SHP77 treated with DMSO at 0.1 percent for 48 hours (cell line): ENCODE measurements around the gene ISG15.
"Not testable (repeated sequence)": the region's sequence is repeated elsewhere in the genome, so short reads cannot be mapped to it uniquely, and the experiment has no call there.

Experiments used
- DNase-seq: peaks from one replicate; lab custom pipeline; 2025; lab: John Stamatoyannopoulos, UW

ISG15 gene

GRCh38 chr1:975365-975764 lies 37.9 kb upstream of the ISG15 start:
- no peak for DNase-seq

- DNase-seq, result peak; percentile 30
These were observed 37.2 kb upstream of the ISG15 start for GRCh38 chr1:975896-976683.

DNA sequence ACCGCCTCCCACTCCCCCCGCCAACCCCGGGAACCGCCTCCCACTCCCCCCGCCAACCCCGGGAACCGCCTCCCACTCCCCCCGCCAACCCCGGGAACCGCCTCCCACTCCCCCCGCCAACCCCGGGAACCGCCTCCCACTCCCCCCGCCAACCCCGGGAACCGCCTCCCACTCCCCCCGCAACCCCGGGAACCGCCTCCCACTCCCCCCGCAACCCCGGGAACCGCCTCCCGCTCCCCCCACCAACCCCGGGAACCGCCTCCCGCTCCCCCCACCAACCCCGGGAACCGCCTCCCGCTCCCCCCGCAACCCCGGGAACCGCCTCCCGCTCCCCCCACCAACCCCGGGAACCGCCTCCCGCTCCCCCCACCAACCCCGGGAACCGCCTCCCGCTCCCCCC lies 36.5 kb upstream of the ISG15 start:
- DNase-seq, result not testable (repeated sequence)

DNA sequence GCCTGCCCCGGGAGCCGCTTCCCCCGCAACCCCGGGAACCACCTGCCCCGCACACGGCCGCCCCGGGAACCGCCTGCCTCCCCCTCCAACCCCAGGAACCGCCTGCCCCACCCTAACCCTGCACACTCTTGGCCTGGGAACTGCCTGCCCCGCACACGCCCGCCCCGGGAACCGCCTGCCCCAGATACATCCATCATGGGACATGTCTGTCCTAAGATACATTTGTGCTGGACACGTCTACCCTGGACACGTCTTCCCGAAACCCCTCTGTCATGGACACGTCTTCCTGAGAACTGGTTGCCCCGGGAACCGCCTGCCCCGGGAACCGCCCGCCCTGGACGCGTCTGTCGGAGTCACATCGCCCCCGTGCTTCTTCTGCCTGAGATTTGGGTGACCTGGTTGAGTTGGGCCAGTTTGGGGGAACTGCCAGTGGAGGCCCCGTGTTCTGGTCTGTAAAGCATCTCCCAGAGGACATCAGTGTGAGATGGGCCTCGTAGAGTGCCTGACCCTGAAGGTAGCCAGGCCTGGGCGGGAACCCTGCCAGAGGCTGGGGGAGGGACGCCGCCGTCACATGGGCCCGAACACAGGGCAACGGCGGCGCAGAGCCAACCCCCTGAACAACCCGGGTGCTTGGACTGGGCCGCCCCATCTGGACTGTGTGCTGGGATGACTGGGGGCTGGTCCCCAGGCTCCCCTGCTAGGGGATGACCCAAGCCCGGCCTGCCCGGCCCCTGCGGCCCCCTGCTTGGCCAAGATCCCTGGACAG lies 35.0 kb upstream of the ISG15 start:
- no peak for DNase-seq

DNA sequence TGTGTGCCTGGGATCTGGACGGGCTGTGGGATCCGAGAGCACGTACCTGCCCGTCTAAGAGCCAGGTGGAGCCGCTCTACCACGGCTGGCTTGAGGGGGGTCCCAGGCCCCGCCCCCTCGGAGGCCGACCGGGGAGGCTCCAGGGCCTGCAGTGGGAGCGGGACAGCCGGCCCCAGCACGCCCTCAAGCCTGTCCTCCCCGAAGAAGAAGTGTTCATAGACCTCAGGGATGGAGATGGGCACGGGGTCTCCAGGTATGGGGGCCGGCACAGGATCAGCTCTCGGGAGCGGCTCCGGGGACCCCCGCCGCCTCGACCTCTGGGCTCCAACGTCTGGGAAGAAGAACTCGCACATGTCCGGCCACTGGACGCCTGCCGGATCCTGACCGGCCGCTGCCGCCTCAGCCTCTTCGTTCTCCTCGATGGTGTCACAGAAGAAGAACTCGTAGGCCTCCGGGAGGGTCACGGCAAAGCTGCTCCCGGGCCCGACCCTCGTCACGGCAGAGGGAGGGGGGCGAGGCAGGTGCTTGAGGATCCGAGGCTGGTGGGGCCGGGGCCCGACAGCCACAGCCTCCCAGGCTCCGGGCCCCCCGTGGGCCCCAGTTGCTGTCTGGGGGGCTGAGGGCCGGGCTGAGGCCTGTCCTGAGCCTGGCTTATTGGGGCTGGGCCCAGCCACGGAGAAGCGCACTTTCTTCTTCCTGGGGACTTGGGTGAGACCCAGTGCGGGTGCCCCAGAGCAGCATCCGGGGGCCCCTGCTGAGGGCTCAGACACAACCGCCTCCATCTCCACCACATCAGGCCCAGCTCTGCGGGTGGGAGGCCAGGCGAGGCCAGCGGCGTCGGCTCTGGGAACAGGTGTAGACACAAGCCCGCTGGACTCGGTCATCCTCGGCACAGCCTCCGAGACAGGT lies 34.2 kb upstream of the ISG15 start:
- DNase-seq, result no peak

DNA sequence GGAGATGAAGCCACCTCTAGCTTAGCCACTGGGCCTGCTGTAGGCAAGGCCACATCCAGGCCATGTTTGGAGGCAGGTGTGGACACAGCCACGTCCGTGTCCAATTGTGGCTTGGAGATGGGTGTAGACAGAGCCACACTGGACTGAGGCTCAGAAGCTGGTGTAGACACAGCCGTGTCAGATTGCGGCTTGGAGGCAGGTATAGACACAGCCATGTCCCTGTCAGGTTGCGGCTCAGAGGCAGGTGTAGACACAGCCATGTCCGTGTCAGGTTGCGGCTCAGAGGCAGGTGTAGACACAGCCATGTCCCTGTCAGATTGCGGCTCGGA lies 33.6 kb upstream of the ISG15 start:
- DNase-seq, result no peak

DNA sequence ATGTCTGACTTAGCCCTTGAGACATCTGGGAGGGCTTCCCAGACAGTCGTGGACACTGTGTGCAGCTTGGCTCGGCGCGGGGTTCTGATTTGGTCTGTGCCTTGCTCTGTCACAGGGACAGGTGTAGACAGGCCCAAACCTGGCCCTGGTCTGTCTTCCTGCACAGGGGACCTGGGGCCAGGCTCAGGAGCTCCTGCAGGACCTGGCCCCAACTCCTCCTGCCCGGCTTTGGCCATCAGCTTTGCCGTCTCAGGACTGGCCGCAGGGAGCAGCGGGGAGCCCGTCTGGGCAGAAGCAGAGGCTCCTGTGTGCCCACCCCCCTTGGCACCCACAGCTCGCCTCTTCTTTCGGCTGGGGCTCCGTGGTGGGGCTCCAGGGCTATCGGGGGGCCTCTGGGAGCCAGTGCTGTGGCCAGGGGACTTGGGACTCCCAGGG lies 33.1 kb upstream of the ISG15 start:
- DNase-seq, result no peak

- DNase-seq, result no peak
These were observed 32.5 kb upstream of the ISG15 start for GRCh38 chr1:980602-981395.

DNA sequence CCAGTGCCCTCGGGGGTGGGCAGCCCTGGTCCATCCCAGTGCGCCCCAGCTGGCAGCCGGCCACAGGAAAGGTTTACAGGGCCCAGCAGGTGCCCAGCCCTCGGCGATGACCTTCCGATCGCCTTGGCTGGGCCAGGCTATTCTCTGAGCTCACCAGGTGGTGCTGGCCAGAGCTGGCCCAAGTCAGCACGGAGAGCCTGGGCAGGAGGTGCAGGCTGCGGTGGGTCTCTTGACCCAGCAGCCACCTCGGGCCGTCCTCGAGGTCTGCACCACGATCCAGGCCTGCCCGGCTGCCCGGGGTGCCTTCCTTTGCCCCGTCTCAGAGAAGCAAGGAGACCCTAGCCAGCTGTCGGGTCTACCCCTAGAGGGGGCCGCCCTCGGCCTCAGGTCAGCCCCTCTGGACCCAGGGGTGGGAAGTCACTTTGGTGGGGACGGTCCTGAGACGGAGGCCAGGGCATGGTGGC lies 31.8 kb upstream of the ISG15 start:
- no peak for DNase-seq

GRCh38 chr1:981955-982558 lies 31.2 kb upstream of the ISG15 start, which contains the start of gene PERM1:
Gene PERM1, minus strand, starts transcription at chr1:982093. Its CDS starts 1,064 bp downstream, at chr1:981029.
- no peak for DNase-seq

DNA sequence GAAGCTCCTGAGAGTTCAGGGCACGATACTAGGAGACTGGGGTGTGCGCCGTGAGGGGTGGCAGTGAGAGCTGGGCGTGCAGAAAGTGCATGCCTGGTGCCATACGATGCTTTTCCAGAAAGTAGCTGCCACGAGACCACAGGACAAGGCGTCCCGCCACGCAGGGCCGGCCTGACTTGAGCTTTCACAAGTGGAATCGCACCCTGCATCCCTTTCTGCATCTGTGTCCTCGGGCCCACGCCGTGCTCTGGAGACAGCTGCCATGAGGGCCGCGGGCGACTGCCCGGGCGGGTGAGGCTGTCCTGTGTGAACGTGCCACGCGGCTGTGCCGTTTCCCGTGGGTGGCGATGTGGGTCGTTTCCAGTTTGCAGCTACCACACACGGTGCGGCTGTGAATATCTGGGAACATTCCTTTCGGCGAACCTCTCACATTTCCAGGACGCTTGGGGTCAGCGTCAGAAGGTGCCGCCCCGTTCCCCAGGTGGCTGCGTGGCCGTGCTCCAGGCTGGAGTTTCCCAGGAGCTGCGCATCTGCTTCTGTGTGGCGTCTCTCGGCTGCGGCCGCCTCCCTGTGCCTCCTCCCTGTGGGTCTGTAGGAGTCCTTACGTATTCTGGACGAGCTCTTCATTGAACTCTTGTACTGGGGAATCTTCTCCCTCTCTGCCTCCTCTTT lies 30.4 kb upstream of the ISG15 start:
- DNase-seq, result no peak

DNA sequence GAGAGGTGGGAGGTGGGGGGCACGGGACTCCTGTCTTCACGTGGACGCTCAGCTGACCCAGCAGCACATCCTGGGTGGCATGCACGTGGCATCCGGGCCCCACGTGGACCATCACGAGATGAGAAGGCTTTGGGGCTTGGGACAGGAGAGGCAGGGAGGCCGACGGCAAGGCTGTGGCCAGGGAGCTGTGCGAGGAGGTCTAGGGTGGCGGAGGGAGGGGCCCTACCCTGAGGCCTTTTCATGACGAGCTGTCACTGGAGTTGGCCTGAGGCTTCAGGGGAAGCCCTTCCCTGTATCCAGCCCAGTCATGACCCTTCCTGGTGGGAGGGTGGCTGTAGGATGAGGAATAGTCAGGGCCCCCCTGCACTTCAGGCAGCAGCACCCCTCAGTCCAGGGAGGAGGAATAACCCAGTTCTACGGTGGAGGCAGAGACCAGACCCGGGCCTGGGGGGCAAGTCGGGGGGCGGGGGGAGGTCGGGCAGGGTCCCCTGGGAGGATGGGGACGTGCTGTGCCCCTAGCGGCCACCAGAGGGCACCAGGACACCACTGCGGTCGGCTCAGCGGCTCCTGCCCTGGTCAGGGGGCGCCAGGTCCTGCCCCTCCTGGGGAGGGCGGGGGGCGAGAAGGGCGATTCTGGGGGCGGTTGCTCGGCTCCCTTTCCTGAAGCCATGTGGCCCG lies 29.4 kb upstream of the ISG15 start:
- no peak for DNase-seq

GRCh38 chr1:984476-984814 lies 28.9 kb upstream of the ISG15 start:
- DNase-seq, result no peak

- no peak for DNase-seq
These were observed 28.2 kb upstream of the ISG15 start for GRCh38 chr1:985126-985525.

GRCh38 chr1:988061-988460 lies 25.2 kb upstream of the ISG15 start:
- DNase-seq, result not testable (repeated sequence)

DNA sequence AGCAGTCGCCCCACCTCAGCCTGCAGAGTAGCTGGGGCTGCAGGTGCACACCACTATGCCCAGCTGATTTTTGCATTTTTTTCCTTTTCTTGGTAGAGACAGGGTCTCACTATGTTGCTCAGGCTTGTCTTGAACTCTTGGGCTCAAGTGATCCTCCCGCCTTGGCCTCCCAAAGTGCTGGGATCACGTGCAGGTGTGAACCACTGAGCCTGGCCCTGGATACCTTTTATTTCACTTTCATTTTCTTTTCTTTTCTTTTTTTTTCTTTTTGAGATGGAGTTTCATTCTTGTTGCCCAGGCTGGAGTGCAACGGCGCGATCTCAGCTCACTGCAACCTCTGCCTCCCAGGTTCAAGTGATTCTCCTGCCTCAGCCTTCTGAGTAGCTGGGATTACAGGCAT lies 22.0 kb upstream of the ISG15 start:
- not testable (repeated sequence) for DNase-seq

- no peak for DNase-seq
These were observed 21.4 kb upstream of the ISG15 start for GRCh38 chr1:991895-992294.

DNA sequence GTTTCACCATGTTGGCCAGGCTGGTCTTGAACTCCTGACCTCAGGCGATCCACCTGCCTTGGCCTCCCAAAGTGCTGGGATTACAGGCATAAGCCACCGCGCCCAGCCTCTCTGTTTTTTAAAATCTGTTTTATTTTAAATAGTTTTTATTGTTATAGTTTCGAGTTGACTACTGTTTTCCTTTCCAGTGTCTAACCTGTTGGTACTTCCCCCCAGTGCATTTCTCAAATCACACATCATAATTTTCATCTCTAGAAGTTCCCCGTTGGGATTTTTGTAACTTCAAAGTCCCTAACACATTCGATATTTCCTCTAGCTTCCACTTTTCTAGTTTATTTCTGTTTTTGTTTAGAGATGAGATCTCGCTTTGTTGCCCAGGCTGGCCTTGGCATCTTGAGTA lies 20.9 kb upstream of the ISG15 start:
- no peak for DNase-seq

- no peak for DNase-seq
These were observed 19.8 kb upstream of the ISG15 start for GRCh38 chr1:993379-993995.

DNA sequence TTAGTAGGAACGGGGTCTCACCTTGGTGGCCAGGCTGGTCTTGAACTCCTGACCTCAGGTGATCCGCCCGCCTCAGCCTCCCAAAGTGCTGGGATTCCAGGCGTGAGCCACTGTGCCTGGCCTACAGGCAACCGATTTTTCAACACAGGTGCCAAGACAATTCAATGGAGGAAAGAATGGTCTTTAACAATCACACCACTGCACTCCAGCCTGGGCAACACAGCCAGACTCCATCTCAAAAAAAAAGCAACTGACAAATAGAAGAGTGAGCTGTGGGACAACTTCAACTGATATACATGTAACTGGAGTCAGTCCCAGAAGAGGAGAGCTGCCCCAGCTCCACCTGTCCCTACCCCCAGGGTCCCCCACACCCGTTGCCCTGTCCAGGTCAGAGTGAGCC lies 18.8 kb upstream of the ISG15 start:
- DNase-seq, result not testable (repeated sequence)
